ENCODE measurements around the gene ASIC4. TPM values are rescaled to one million over a fixed set of nuclear protein-coding genes. Genes with fewer than 3 reads are reported as not detected.

The ASIC4 gene
- total and polyA plus RNA-seq, 9 of the 15 experiments (the other 6 are each of a cell fraction or from before 2014, with no cell fraction given), result 0.07 to 19.2 (median 4.8) TPM

DNA sequence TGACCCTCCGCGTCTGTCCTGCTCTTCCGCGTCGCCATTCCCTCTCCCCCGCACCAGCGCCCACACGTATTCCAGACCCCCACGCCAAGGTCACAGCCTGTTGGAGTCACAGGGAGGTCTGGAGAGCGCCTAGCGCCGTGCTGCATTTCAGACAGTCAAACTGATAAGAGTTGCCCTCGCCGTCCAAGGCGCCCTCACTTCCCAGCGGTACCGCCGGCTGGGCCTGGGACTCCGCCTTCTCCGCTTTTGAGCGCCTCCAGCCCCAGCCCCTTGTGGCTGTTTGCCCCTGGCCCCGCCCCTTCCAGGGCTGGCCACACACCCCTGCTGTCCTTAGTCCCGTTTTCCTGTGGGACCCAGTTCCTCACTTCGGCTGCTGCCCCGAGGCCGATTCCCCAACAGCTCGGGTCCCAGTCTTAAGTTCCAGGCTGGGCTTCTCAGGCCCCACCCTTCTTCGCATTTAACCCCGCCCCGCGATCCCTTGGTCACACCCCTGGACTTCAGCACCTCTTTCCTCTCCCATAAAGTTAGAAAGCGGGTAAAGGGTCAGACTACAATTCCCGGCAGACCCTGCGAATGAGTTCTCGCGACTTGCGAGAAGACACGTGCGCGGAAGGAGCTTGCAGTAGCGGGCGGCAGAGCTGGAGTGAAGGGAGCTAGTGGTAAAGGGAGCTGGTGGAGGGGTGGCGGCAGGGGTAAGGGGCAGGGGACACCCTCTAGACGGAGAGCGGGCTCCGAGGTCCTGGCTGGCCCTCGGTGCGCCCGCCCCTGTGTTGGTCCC is 15.8 kb upstream of the ASIC4 start, which contains the start of gene GMPPA (continued):
- TF ChIP-seq BRCA1 (IDR thresholded peaks at IDR 0.05) (no peak), BRCA1 (CRISPR knock-in tag; IDR thresholded peaks at IDR 0.05) (no peak), TRIM24 (IDR thresholded peaks at IDR 0.05) (0 out of 4 replicates have a peak, but pooled peaks of 1 of the 2 experiments have one; percentile 35), FOXM1 (IDR thresholded peaks at IDR 0.05; ENCODE audit: low read depth) (no peak), FOXM1 (CRISPR knock-in tag; IDR thresholded peaks at IDR 0.05; ENCODE audit: low read depth) (no peak), ZBTB8A (IDR thresholded peaks at IDR 0.05; ENCODE audit: partially characterized antibody) (no peak), ZEB2 (IDR thresholded peaks at IDR 0.05) (no peak), POLR2AphosphoS2 (IDR thresholded peaks at IDR 0.05; ENCODE audit: low read length) (no peak), FOXP4 (CRISPR knock-in tag; IDR thresholded peaks at IDR 0.05; ENCODE audit: borderline replicate concordance) (0 out of 2 replicates have a peak, but pooled peaks have one; percentile 46), NFRKB (IDR thresholded peaks at IDR 0.05; ENCODE audit: low read depth) (peak; percentile 27), MLLT1 (IDR thresholded peaks at IDR 0.05) (no peak; a peak in 1 of 4 replicates), MAFG (tag; conservative IDR thresholded peaks at IDR 0.05) (no peak), ZNF76 (CRISPR knock-in tag; IDR thresholded peaks at IDR 0.05; ENCODE audit: borderline replicate concordance) (no peak), ZNF785 (CRISPR knock-in tag; IDR thresholded peaks at IDR 0.05) (no peak), ZNF431 (CRISPR knock-in tag; IDR thresholded peaks at IDR 0.05) (peak; percentile 77), STAT6 (CRISPR knock-in tag; IDR thresholded peaks at IDR 0.05) (no peak)
- TF ChIP-seq, protein P1, sequence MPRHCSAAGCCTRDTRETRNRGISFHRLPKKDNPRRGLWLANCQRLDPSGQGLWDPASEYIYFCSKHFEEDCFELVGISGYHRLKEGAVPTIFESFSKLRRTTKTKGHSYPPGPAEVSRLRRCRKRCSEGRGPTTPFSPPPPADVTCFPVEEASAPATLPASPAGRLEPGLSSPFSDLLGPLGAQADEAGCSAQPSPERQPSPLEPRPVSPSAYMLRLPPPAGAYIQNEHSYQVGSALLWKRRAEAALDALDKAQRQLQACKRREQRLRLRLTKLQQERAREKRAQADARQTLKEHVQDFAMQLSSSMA (CRISPR knock-in tag; IDR thresholded peaks at IDR 0.05), result no peak
- TF ChIP-seq, protein P2, sequence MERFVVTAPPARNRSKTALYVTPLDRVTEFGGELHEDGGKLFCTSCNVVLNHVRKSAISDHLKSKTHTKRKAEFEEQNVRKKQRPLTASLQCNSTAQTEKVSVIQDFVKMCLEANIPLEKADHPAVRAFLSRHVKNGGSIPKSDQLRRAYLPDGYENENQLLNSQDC (CRISPR knock-in tag; IDR thresholded peaks at IDR 0.05), result no peak
- TF ChIP-seq, protein P3, sequence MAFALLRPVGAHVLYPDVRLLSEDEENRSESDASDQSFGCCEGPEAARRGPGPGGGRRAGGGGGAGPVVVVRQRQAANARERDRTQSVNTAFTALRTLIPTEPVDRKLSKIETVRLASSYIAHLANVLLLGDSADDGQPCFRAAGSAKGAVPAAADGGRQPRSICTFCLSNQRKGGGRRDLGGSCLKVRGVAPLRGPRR (CRISPR knock-in tag; IDR thresholded peaks at IDR 0.05), result no peak
- TF ChIP-seq, protein P4, sequence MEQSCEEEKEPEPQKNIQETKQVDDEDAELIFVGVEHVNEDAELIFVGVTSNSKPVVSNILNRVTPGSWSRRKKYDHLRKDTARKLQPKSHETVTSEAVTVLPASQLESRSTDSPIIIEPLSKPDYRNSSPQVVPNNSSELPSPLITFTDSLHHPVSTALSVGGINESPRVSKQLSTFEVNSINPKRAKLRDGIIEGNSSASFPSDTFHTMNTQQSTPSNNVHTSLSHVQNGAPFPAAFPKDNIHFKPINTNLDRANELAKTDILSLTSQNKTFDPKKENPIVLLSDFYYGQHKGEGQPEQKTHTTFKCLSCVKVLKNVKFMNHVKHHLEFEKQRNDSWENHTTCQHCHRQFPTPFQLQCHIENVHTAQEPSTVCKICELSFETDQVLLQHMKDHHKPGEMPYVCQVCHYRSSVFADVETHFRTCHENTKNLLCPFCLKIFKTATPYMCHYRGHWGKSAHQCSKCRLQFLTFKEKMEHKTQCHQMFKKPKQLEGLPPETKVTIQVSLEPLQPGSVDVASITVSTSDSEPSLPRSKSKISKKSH (CRISPR knock-in tag; IDR thresholded peaks at IDR 0.05), result no peak

Data from K562 (cell line).